H9 (cell line): ENCODE data around the gene IL32. TPM values are rescaled to one million over a fixed set of nuclear protein-coding genes. Genes with fewer than 3 reads are reported as not detected.

Experiments used
- DNase-seq: peaks from one replicate; pipeline ENCODE4 v3.0.0-alpha.2; 2017
- H2AFZ ChIP-seq: one replicate; pipeline ENCODE4 v1.6.1; 2013; ENCODE audit warnings: mild to moderate bottlenecking, low read length, control low read depth, moderate library complexity
- H2AK5ac ChIP-seq: 2 replicates; pipeline ENCODE4 v1.6.1; 2013; ENCODE audit warnings: low read length, control low read depth, mixed read lengths; ENCODE audit not compliant: insufficient read length
- H2BK120ac ChIP-seq: one replicate; pipeline ENCODE4 v1.6.1; 2013; ENCODE audit warnings: low read depth, mild to moderate bottlenecking, low read length, control low read depth, inconsistent platforms; ENCODE audit not compliant: poor library complexity, severe bottlenecking
- H2BK12ac ChIP-seq: 2 replicates; pipeline ENCODE4 v1.6.1; 2013; ENCODE audit warnings: low read length, control low read depth, mixed read lengths, low read depth; ENCODE audit not compliant: insufficient read length
- H2BK15ac ChIP-seq: 2 replicates; pipeline ENCODE4 v1.6.1; 2013; ENCODE audit warnings: low read depth, low read length, control low read depth
- H2BK20ac ChIP-seq: one replicate; pipeline ENCODE4 v1.6.1; 2013; ENCODE audit warnings: low read depth, mild to moderate bottlenecking, low read length, control low read depth, inconsistent platforms; ENCODE audit not compliant: poor library complexity, severe bottlenecking
- H2BK5ac ChIP-seq: 2 replicates; pipeline ENCODE4 v1.6.1; 2013; ENCODE audit warnings: low read length, control low read depth, mixed read lengths; ENCODE audit not compliant: insufficient read length
- H3K14ac ChIP-seq: 2 replicates; pipeline ENCODE4 v1.6.1; 2013; ENCODE audit warnings: low read length, control low read depth; ENCODE audit not compliant: insufficient read depth
- H3K18ac ChIP-seq: 2 replicates; pipeline ENCODE4 v1.6.1; 2013; ENCODE audit warnings: low read depth, mild to moderate bottlenecking, mixed read lengths, low read length, control low read depth; ENCODE audit not compliant: insufficient read length
- H3K23ac ChIP-seq: 2 replicates; pipeline ENCODE4 v1.6.1; 2013; ENCODE audit warnings: low read length, control low read depth, mixed read lengths, low read depth; ENCODE audit not compliant: insufficient read length
- H3K23me2 ChIP-seq: 2 replicates; pipeline ENCODE4 v1.6.1; 2013; ENCODE audit warnings: low read depth, mild to moderate bottlenecking, mixed read lengths, low read length, control low read depth; ENCODE audit not compliant: insufficient read length, poor library complexity, severe bottlenecking
- H3K27ac ChIP-seq: 2 replicates; pipeline ENCODE4 v1.5.1; 2013; ENCODE audit warnings: low read length, control low read depth, mixed read lengths, low read depth; ENCODE audit not compliant: insufficient read length
- H3K27me3 ChIP-seq: 2 replicates; pipeline ENCODE4 v1.6.1; 2013; ENCODE audit warnings: low read length, control low read depth, inconsistent platforms; ENCODE audit not compliant: insufficient read depth
- H3K4ac ChIP-seq: 2 replicates; pipeline ENCODE4 v1.6.1; 2013; ENCODE audit warnings: low read depth, mild to moderate bottlenecking, control low read depth, inconsistent platforms, low read length, moderate library complexity
- H3K4me1 ChIP-seq: 2 replicates; pipeline ENCODE4 v1.6.1; 2013; ENCODE audit warnings: low read length, control low read depth, inconsistent platforms; ENCODE audit not compliant: insufficient read depth
- H3K4me2 ChIP-seq: 2 replicates; pipeline ENCODE4 v1.6.1; 2013; ENCODE audit warnings: low read length, control low read depth, mixed read lengths; ENCODE audit not compliant: insufficient read length, insufficient read depth
- H3K56ac ChIP-seq: 2 replicates; pipeline ENCODE4 v1.6.1; 2013; ENCODE audit warnings: low read depth, mild to moderate bottlenecking, mixed read lengths, low read length, control low read depth; ENCODE audit not compliant: insufficient read length
- H3K79me1 ChIP-seq: 2 replicates; pipeline ENCODE4 v1.6.1; 2013; ENCODE audit warnings: low read depth, mild to moderate bottlenecking, moderate library complexity, low read length, control low read depth, inconsistent platforms; ENCODE audit not compliant: insufficient read depth, poor library complexity, severe bottlenecking
- H3K79me2 ChIP-seq: 2 replicates; pipeline ENCODE4 v1.6.1; 2013; ENCODE audit warnings: low read length, control low read depth, inconsistent platforms; ENCODE audit not compliant: insufficient read depth
- H3K9ac ChIP-seq: 2 replicates; pipeline ENCODE4 v1.6.1; 2013; ENCODE audit warnings: low read length, control low read depth, mixed read lengths; ENCODE audit not compliant: insufficient read length; ENCODE audit errors: extremely low read depth
- H3K9me3 ChIP-seq: one replicate; pipeline ENCODE4 v1.6.1; 2013; ENCODE audit warnings: low read depth, low read length, inconsistent platforms; ENCODE audit not compliant: control insufficient read depth
- H3T11ph ChIP-seq: one replicate; pipeline ENCODE4 v1.6.1; 2013; ENCODE audit warnings: mild to moderate bottlenecking, low read length, control low read depth, inconsistent platforms
- H4K20me1 ChIP-seq: one replicate; pipeline ENCODE4 v1.6.1; 2013; ENCODE audit not compliant: control insufficient read depth, insufficient read length, insufficient read depth
- H4K5ac ChIP-seq: 2 replicates; pipeline ENCODE4 v1.6.1; 2013; ENCODE audit warnings: low read depth, mild to moderate bottlenecking, mixed read lengths, low read length, control low read depth; ENCODE audit not compliant: insufficient read length
- H4K8ac ChIP-seq: replicated peaks from 2 replicates; pipeline ENCODE4 v1.6.1; 2013; ENCODE audit warnings: low read length, control low read depth, mixed read lengths, low read depth; ENCODE audit not compliant: insufficient read length
- H4K91ac ChIP-seq: 2 replicates; pipeline ENCODE4 v1.6.1; 2013; ENCODE audit warnings: low read depth, mild to moderate bottlenecking, moderate library complexity, mixed read lengths, low read length, control low read depth; ENCODE audit not compliant: insufficient read length
- H3K27ac Mint-ChIP-seq, 3 experiments: 2 replicates in 2 of 3; 3 replicates in 1 of 3; pipeline ENCODE4 v1.8.0; 2020 to 2021; ENCODE audit warnings: mixed read lengths in 3 of 3, mild to moderate bottlenecking in 1 of 3, moderate library complexity in 1 of 3
- H3K27me3 Mint-ChIP-seq: 2 replicates; pipeline ENCODE4 v1.8.0; 2021; ENCODE audit warnings: low read depth, mild to moderate bottlenecking, moderate library complexity, mixed read lengths
- H3K36me3 Mint-ChIP-seq, 3 experiments: 2 replicates in 2 of 3; 3 replicates in 1 of 3; pipeline ENCODE4 v1.8.0; 2020 to 2021; ENCODE audit warnings: low read depth in 3 of 3, mixed read lengths in 3 of 3; ENCODE audit not compliant: insufficient read depth in 1 of 3
- H3K4me1 Mint-ChIP-seq, 2 experiments: 2 replicates each; pipeline ENCODE4 v1.8.0; 2020; ENCODE audit warnings: mixed read lengths in 2 of 2
- H3K4me3 Mint-ChIP-seq, 2 experiments: 2 replicates in 1 of 2; 3 replicates in 1 of 2; pipeline ENCODE4 v1.8.0; 2020 to 2021; ENCODE audit warnings: mild to moderate bottlenecking in 2 of 2, mixed read lengths in 2 of 2, moderate library complexity in 1 of 2
- H3K9me3 Mint-ChIP-seq, 2 experiments: 2 replicates in 1 of 2; 3 replicates in 1 of 2; pipeline ENCODE4 v1.8.0; 2020; ENCODE audit warnings: mild to moderate bottlenecking in 2 of 2, mixed read lengths in 2 of 2, moderate library complexity in 1 of 2
- WGBS: extraction: QIAGEN DNeasy Blood & Tissue Kit; methylation state at CpG from one replicate; pipeline ENCODE4 v1.1.7; 2013; ENCODE audit warnings: missing lambda C conversion rate, low lambda C conversion rate, mixed read lengths; ENCODE audit not compliant: insufficient read length; ENCODE audit errors: extremely low coverage; 5-methylcytosine and 5-hydroxymethylcytosine counted together
- total RNA-seq: library from RNA; stranded (reverse); gene quantifications from 2 replicates; pipeline ENCODE4 v1.2.1, GENCODE V29; 2021
- TF ChIP-seq, protein P1 (sequence below): fragments of 200-600 bp; sonication (generic); conservative IDR thresholded peaks from 3 replicates; pipeline ENCODE4 v1.8.0; 2021; ENCODE audit warnings: antibody characterized with exemption, mild to moderate bottlenecking

Gene IL32
- total RNA-seq, 1 experiment from 2014 or later, result 2.0 TPM

DNA sequence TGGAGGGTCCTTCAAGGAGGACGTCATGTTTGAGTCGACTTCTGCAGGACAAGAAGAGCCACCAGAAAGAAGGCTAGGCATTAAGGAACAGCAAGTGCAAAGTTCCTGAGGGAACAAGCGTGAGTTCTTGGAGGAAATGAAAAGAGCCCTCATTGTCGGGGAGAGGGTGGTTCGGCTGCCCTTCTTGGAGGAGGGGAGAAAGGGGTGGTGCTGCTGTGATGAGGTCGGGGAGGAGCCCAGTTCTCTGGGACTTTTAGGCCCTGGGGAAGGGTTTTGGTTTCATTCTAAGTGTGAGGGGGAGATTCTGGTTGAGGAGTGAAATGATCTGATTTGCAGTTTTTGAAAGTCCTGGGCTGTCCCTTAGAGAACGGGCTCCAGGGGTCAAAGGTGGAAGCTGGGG, 32.8 kb upstream of the IL32 start:
- WGBS, result no CpG with 5 or more reads among the region's 7 CpGs
- H4K8ac ChIP-seq, result no peak overlapping the region
- Mint-ChIP-seq H3K9me3 (no peaks in the 10 kb centered on the region), H3K36me3 (peaks cover 3 to 14% (median 14%) of the 10 kb centered on the region in 3 experiments; a peak in 6 of 7 replicates), H3K4me1 (peaks cover 20 to 36% of the 10 kb centered on the region in 2 experiments), H3K27me3 (peaks cover 29% of the 10 kb centered on the region), H3K27ac (peak overlapping the region in 1 of 3 experiments; percentile 2; a peak in 2 of 7 replicates), H3K4me3 (no peak overlapping the region; a peak in 1 of 5 replicates)
- no peak overlapping the region for H3K9ac ChIP-seq
- no peak overlapping the region for H3K14ac ChIP-seq
- H3K56ac ChIP-seq, result no peak overlapping the region
- no peak overlapping the region for H3K4me2 ChIP-seq
- DNase-seq, result no peak
- peaks cover 7% of the 10 kb centered on the region for H3K23me2 ChIP-seq
- H4K5ac ChIP-seq, result no peak overlapping the region
- no peaks in the 10 kb centered on the region for H3K27me3 ChIP-seq
- H2BK15ac ChIP-seq, result no peak overlapping the region
- H4K20me1 ChIP-seq, result peaks cover 3% of the 10 kb centered on the region
- no peaks in the 10 kb centered on the region for H3K79me2 ChIP-seq
- H2BK120ac ChIP-seq, result no peak overlapping the region
- no peak overlapping the region for H3T11ph ChIP-seq
- no peak overlapping the region for H2BK20ac ChIP-seq
- H2BK5ac ChIP-seq, result no peak overlapping the region
- H2AK5ac ChIP-seq, result no peak overlapping the region
- H3K9me3 ChIP-seq, result no peaks in the 10 kb centered on the region
- TF ChIP-seq, protein P1, sequence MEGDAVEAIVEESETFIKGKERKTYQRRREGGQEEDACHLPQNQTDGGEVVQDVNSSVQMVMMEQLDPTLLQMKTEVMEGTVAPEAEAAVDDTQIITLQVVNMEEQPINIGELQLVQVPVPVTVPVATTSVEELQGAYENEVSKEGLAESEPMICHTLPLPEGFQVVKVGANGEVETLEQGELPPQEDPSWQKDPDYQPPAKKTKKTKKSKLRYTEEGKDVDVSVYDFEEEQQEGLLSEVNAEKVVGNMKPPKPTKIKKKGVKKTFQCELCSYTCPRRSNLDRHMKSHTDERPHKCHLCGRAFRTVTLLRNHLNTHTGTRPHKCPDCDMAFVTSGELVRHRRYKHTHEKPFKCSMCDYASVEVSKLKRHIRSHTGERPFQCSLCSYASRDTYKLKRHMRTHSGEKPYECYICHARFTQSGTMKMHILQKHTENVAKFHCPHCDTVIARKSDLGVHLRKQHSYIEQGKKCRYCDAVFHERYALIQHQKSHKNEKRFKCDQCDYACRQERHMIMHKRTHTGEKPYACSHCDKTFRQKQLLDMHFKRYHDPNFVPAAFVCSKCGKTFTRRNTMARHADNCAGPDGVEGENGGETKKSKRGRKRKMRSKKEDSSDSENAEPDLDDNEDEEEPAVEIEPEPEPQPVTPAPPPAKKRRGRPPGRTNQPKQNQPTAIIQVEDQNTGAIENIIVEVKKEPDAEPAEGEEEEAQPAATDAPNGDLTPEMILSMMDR, result no peak
- no peak overlapping the region for H4K91ac ChIP-seq
- no peaks in the 10 kb centered on the region for H3K79me1 ChIP-seq
- no peak overlapping the region for H3K18ac ChIP-seq
- H3K23ac ChIP-seq, result no peak overlapping the region
- no peak overlapping the region for H3K27ac ChIP-seq
- H3K4me1 ChIP-seq, result no peaks in the 10 kb centered on the region
- H2BK12ac ChIP-seq, result no peak overlapping the region
- H2AFZ ChIP-seq, result no peak overlapping the region
- H3K4ac ChIP-seq, result no peak overlapping the region
